Measurements from ENCODE around the gene TLCD1. TPM values are rescaled to one million over a fixed set of nuclear protein-coding genes. Genes with fewer than 3 reads are reported as not detected.

TLCD1 gene
- total and polyA plus RNA-seq, 2 experiments from 2014 or later, result 4.8 to 14.2 TPM

DNA sequence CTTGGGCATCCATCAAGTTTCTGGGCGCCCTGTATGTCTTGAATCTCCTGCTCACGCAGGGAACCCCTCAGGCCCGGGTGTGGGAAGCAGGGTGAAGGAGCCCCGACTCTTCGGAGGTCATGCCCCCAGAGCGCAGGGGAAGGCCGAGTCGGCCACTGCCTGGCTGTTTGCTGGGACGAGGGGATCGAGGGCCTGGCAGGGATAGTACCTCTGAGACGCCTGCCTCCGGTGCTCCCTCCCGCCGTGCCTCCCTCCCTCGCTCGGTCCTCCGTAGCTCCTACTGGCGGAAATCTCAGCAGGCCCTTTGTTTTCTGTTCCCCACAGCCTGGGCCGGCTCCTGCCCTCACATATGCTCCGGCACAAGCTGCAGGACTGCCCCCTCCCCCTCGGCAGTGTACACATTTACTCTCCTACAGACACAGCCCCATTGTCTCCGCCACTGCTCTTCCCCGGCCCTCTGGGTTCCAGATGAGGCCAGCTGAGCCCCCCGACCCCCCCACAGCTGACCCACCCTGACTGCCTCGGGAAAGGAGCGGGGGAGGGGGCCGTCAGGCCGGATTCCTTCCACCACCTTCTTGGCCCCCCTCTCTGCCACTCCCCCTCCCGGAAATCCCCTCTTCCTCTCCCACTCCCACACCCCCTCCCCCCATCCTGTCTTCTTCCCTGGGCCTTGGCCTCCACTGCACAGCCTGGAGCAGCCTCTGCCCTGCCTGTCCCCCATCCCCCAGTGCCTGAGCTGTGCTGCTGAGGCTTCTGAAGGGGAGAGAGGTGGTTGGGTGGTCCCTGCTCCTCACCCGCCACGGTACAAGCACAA lies 19.1 kb upstream of the TLCD1 start:
- H3K79me2 ChIP-seq (ENCODE audit: insufficient read depth), result peaks cover 47% of the 10 kb centered on the region
- H3K9ac ChIP-seq, result peak overlapping the region; percentile 91
- H3K27ac ChIP-seq, result peak overlapping the region; percentile 93
- H3K9me2 ChIP-seq (ENCODE audit: insufficient read depth), result no peaks in the 10 kb centered on the region
- no peaks in the 10 kb centered on the region for H3K27me3 ChIP-seq (replicated peaks; ENCODE audit: insufficient read depth)
- no peaks in the 10 kb centered on the region for H4K20me1 ChIP-seq (ENCODE audit: insufficient read depth)
- TF ChIP-seq EZH2phosphoT487 (IDR thresholded peaks at IDR 0.05; ENCODE audit: insufficient read depth, low read depth), result no peak
- no peak for TF ChIP-seq EZH2 (IDR thresholded peaks at IDR 0.05; ENCODE audit: insufficient read depth, poor library complexity, severe bottlenecking)
- no peaks in the 10 kb centered on the region; the same call in 1 of the 2 replicates for H3K36me3 ChIP-seq (ENCODE audit: low read depth)
- WGBS, 2 experiments (ENCODE audit: low coverage in 1 of 2, low lambda C conversion rate in 2 of 2, missing lambda C conversion rate in 2 of 2), result 2 to 10% methylated on average over 18 to 30 of the region's 31 CpGs
- peak overlapping the region; percentile 90 for H3K4me2 ChIP-seq (ENCODE audit: unreplicated experiment)
- in situ Hi-C loops (cut with MboI), result no loop called here
- H3K9me3 ChIP-seq (ENCODE audit: low read depth), result no peaks in the 10 kb centered on the region
- H3K4me1 ChIP-seq (ENCODE audit: insufficient read depth), result peaks cover 21% of the 10 kb centered on the region
- H3F3A ChIP-seq (ENCODE audit: insufficient read depth), result peaks cover 14% of the 10 kb centered on the region; the same call in 1 of the 2 replicates
- H3K4me3 ChIP-seq, result peak overlapping the region; percentile 86
- peak overlapping the region; percentile 4; the same call in 1 of the 2 replicates for H2AFZ ChIP-seq
- peak; percentile 80 for DNase-seq

DNA sequence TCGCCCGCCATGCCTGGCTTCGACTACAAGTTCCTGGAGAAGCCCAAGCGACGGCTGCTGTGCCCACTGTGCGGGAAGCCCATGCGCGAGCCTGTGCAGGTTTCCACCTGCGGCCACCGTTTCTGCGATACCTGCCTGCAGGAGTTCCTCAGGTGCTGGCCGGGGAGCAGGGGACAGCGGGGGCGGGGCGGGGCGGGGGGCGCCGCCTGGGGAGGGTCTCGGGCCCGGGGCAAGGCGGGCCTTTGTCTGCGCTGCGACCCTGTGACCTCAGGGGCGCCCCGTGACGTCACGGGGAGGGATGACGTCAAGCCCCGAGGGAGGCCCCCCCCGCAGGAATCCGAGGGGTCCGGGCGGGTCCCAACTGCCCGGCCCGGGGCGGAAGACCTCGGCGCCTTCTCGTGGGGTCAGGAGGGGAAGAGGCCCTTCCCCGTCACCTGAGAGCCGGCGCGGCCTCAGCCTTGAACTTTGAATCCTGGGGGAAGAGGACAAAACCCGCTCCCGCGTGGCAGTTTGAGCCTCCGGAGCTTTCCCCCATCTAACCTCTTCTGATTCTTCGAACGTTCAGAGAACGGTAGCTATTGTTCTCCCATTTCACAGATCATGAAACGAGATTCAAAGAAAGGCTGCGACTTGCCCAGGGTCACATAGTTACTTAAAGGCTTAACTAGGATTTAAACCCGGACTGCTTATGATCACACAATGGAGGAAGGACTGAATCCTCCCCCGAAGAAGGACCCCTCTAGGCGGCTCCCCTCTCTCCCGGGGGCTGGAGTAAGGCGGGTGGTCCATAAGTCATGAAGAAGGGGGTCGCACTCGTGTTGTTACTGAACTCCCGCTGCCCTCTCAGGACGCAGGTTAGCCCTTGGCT lies 18.3 kb upstream of the TLCD1 start:
- peak overlapping the region; percentile 4; the same call in 1 of the 2 replicates for H2AFZ ChIP-seq
- in situ Hi-C loops (cut with MboI), result no loop called here

GRCh38 chr17:28743243-28744103 lies 17.4 kb upstream of the TLCD1 start, which contains the start of gene TRAF4:
Gene TRAF4 (plus strand): TSS chr17:28744011. CDS start chr17:28744113, 102 bp downstream.
- H3K36me3 ChIP-seq (ENCODE audit: low read depth), result no peaks in the 10 kb centered on the region; the same call in 1 of the 2 replicates

More for the DNA sequence above, 18.3 kb upstream of the TLCD1 start:
- Histone ChIP-seq H3K9me2 (ENCODE audit: insufficient read depth) (no peaks in the 10 kb centered on the region), H3K4me2 (ENCODE audit: unreplicated experiment) (peak overlapping the region; percentile 90), H3F3A (ENCODE audit: insufficient read depth) (peaks cover 14% of the 10 kb centered on the region; the same call in 1 of the 2 replicates), H3K36me3 (ENCODE audit: low read depth) (no peaks in the 10 kb centered on the region; the same call in 1 of the 2 replicates), H3K4me1 (ENCODE audit: insufficient read depth) (peaks cover 21% of the 10 kb centered on the region), H3K9me3 (ENCODE audit: low read depth) (no peaks in the 10 kb centered on the region), H4K20me1 (ENCODE audit: insufficient read depth) (no peaks in the 10 kb centered on the region), H3K9ac (peak overlapping the region; percentile 91), H3K27ac (peak overlapping the region; percentile 93), H3K79me2 (ENCODE audit: insufficient read depth) (peaks cover 46% of the 10 kb centered on the region), H3K27me3 (replicated peaks; ENCODE audit: insufficient read depth) (no peaks in the 10 kb centered on the region), H3K4me3 (peak overlapping the region; percentile 86)
- peak; percentile 53 for DNase-seq
- 5 to 8% methylated on average over 40 to 56 of the region's 61 CpGs for WGBS, 2 experiments (ENCODE audit: low coverage in 1 of 2, low lambda C conversion rate in 2 of 2, missing lambda C conversion rate in 2 of 2)
- no peak for TF ChIP-seq EZH2 (IDR thresholded peaks at IDR 0.05; ENCODE audit: insufficient read depth, poor library complexity, severe bottlenecking)
- TF ChIP-seq EZH2phosphoT487 (IDR thresholded peaks at IDR 0.05; ENCODE audit: insufficient read depth, low read depth), result no peak

More at GRCh38 chr17:28743243-28744103, 17.4 kb upstream of the TLCD1 start, which contains the start of gene TRAF4:
- H3K9me2 ChIP-seq (ENCODE audit: insufficient read depth), result no peaks in the 10 kb centered on the region
- DNase-seq, result peak; percentile 96
- no peak for TF ChIP-seq EZH2phosphoT487 (IDR thresholded peaks at IDR 0.05; ENCODE audit: insufficient read depth, low read depth)
- no peak for TF ChIP-seq EZH2 (IDR thresholded peaks at IDR 0.05; ENCODE audit: insufficient read depth, poor library complexity, severe bottlenecking)
- peaks cover 14% of the 10 kb centered on the region; the same call in 1 of the 2 replicates for H3F3A ChIP-seq (ENCODE audit: insufficient read depth)
- no peaks in the 10 kb centered on the region for H3K9me3 ChIP-seq (ENCODE audit: low read depth)
- in situ Hi-C loops (cut with MboI), result no loop called here
- H3K27me3 ChIP-seq (replicated peaks; ENCODE audit: insufficient read depth), result no peaks in the 10 kb centered on the region
- peak within 1 kb of the TSS; percentile 93 for H3K27ac ChIP-seq
- WGBS, 2 experiments (ENCODE audit: low coverage in 1 of 2, low lambda C conversion rate in 2 of 2, missing lambda C conversion rate in 2 of 2), result 2 to 4% methylated on average over 31 to 49 of the region's 70 CpGs
- H3K4me3 ChIP-seq, result peak within 1 kb of the TSS; percentile 86
- H3K79me2 ChIP-seq (ENCODE audit: insufficient read depth), result peaks cover 43% of the 10 kb centered on the region
- peak within 1 kb of the TSS; percentile 91 for H3K9ac ChIP-seq
- no peaks in the 10 kb centered on the region for H4K20me1 ChIP-seq (ENCODE audit: insufficient read depth)
- H3K4me2 ChIP-seq (ENCODE audit: unreplicated experiment), result peak within 1 kb of the TSS; percentile 90
- H2AFZ ChIP-seq, result peak within 1 kb of the TSS; percentile 87
- peaks cover 21% of the 10 kb centered on the region for H3K4me1 ChIP-seq (ENCODE audit: insufficient read depth)

Data from GM23248 (cell line).